ENCODE measurements around the gene ADGRG6.
"Not testable (repeated sequence)": the region's sequence is repeated elsewhere in the genome, so short reads cannot be mapped to it uniquely, and the experiment has no call there.

The ADGRG6 gene

GRCh38 chr6:142446168-142446567, 144.4 kb downstream of the ADGRG6 start:
- DNase-seq (ENCODE audit: low spot score) = no peak

GRCh38 chr6:142446576-142446975, 144.8 kb downstream of the ADGRG6 start:
- no peak for DNase-seq (ENCODE audit: low spot score)

DNA sequence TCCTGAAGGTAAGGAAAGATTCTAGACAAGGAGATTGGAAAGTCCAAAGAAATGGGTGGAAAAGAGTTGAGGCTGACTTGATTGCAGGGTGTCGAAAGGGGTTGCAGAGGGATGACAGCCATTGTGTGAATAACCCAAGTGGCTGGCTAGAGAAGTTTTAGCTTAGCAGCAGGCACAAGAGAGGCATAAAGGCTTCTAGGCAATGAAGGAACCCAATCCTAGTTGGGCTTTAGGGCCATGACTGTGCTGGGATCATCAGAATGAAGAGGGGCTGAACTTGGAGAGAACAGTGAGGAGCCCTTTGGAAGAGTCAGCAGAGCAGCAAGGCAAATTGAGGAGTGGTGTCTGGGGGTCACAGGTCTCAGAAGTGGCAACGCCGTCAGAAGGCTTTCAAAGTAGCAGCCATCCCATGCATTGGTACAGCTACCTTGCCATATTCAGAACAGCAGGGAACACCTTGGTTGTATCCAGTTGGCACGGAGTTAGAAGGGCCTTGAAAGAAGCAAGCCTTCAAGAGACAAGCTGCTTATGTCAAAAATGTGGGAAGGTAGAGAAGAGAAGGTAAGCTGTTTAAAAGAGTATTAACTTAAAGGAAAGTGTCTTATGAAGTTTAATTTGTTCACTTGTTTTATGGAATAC, 146.4 kb downstream of the ADGRG6 start:
- DNase-seq (ENCODE audit: low spot score) = no peak

DNA sequence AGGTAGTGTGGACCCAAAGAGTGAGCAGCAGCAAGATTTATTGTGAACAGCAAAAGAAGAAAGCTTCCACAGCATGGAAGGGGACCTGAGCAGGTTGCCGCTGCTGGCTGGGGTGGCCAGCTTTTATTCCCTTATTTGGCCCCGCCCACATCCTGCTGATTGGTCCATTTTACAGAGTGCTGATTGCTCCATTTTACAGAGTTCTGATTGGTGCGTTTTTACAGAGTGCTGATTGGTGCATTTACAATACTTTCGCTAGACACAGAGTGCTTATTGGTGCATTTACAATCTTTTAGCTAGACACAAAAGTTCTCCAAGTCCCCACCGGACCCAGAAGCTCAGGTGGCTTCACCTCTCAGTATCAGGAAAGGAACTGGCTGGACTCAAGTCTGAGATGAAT, 149.0 kb downstream of the ADGRG6 start:
- not testable (repeated sequence) for DNase-seq (ENCODE audit: low spot score)

- no peak for DNase-seq (ENCODE audit: low spot score)
These were observed 151.2 kb downstream of the ADGRG6 start for GRCh38 chr6:142452993-142453392.

DNA sequence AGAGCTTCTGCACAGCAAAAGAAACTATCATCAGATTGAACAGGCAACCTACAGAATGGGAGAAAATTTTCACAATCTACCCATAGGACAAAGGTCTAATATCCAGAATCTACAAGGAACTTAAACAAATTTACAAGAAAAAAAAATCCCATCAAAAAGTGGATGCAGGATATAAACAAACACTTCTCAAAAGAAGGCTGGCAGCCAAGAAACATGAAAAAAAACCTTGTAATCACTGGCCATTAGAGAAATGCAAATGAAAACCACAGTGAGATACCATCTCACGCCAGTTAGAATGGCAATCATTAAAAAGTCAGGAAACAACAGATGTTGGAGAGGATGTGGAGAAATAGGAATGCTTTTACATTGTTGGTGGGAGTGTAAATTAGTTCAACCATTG, 152.4 kb downstream of the ADGRG6 start:
- DNase-seq (ENCODE audit: low spot score) = not testable (repeated sequence)

- DNase-seq (ENCODE audit: low spot score) = not testable (repeated sequence)
These were observed 153.0 kb downstream of the ADGRG6 start for GRCh38 chr6:142454848-142455247.

- peak; percentile 7 for DNase-seq (ENCODE audit: low spot score)
These were observed 154.3 kb downstream of the ADGRG6 start for GRCh38 chr6:142455957-142456589.

DNA sequence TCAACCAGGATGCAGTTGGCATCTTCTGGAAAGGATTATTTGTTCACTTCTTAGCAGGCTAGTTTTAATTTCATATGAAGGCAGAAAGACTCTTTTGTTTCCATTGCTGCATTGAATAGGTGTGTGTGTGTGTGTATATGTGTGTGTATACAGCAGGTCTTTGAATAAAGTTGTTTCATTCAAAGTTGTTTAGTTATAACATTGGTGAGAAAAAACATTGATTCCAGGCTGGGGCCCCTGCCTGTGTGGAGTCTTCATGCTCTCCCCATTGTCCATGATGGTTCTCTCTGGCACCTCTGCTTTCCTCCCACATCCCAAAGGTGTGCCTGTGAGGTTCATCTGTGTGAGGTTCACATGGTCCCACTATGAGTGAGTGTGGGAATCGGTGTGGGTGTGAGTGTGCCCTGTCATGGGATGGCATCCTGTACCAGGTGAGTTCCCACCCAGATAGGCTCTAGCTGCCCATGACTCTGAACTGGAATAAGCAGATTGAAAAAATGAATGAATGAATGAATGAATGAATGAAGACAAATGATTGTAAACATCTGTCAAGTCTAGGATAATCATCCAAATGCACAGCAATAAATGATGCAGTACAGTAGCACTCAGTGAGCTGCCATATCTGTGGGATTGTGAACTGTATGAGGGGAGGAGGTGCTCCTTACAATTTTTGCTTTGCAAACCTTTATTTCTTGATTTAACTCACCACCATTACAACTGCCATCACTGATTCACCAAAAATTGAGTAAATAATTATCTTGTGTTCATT, 156.0 kb downstream of the ADGRG6 start:
- DNase-seq (ENCODE audit: low spot score) = no peak

- no peak for DNase-seq (ENCODE audit: low spot score)
These were observed 157.0 kb downstream of the ADGRG6 start for GRCh38 chr6:142458836-142459235.

GRCh38 chr6:142459271-142459670, 157.5 kb downstream of the ADGRG6 start:
- no peak for DNase-seq (ENCODE audit: low spot score)

- no peak for DNase-seq (ENCODE audit: low spot score)
These were observed 160.5 kb downstream of the ADGRG6 start for GRCh38 chr6:142462260-142462659.

DNA sequence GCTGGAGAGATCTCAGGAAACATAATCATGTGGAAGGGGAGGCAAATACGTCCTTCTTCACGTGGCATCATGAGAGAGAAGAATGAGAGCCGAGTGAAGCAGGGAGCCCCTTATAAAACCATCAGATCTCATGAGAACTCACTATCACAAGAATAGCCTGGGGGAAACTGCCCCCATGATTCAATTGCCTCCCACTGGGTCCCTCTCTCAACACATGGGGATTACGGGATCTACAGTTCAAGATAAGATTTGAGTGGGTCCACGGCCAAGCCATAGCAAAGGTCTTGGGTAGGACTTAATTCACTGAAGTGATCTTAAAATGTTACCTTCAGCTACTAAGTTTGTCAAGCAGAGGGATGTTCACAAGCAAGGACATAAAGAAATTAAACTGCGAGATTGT, 162.2 kb downstream of the ADGRG6 start:
- no peak for DNase-seq (ENCODE audit: low spot score)

- DNase-seq (ENCODE audit: low spot score) = no peak
These were observed 167.4 kb downstream of the ADGRG6 start for GRCh38 chr6:142469220-142469619.

DNA sequence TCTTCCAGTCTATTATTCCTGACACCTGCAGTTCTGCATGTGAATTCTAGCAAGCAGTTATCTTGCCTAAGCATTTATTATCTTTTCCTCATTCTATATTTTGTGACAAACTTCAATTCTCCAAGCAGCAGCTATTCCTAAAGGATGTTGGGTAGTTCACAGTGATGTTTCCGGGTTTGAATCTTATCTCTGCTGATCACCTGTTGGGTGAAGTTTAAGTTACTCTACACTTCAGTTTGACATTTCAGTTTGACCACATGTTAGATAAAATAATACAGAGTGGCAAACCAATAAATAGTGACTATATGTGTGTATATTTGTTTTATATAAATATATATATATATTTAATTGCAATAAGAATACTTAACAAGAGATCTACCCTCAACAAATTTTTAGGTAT, 168.6 kb downstream of the ADGRG6 start:
- no peak for DNase-seq (ENCODE audit: low spot score)

- DNase-seq (ENCODE audit: low spot score) = peak; percentile 62
These were observed 172.9 kb downstream of the ADGRG6 start for GRCh38 chr6:142474531-142475289.

DNA sequence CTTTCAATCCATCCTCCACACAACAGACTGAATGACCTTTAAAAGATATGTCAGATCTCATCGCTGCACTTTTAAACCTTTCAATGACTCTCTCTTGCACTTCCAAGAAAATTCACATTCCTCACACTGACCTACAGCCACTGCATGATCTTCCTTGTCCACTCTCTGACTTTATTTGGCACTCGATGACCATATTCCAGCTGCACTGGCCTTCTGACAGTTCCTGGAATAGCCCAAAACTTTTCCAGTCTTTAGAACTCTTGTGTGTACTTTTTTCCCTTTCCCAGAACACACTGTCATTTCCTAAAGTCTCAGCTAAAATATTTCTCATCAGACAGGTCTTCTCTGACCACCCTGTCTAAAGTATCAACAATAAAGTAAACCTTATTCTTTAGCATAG, 174.6 kb downstream of the ADGRG6 start:
- no peak for DNase-seq (ENCODE audit: low spot score)

- no peak for DNase-seq (ENCODE audit: low spot score)
These were observed 176.3 kb downstream of the ADGRG6 start for GRCh38 chr6:142478117-142478516.

DNA sequence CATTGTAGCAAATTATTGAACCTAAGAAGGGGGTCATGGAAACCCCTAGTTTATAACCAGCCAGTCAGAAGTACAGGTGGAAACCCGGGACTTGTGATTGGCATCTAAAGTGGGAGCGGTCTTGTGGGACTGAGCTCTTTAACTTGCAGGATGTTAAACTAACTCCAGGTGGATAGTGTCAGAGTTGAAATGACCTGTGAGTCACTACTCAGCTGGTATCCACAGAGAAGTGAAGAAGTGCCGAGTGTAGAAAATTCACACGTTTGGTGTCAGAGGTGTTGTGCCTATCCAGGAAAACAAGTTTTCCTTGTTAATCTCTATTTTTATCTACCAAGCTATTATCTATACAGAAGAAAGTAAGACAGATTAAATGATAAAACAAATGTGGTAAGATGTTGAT, 179.7 kb downstream of the ADGRG6 start:
- DNase-seq (ENCODE audit: low spot score) = no peak

DNA sequence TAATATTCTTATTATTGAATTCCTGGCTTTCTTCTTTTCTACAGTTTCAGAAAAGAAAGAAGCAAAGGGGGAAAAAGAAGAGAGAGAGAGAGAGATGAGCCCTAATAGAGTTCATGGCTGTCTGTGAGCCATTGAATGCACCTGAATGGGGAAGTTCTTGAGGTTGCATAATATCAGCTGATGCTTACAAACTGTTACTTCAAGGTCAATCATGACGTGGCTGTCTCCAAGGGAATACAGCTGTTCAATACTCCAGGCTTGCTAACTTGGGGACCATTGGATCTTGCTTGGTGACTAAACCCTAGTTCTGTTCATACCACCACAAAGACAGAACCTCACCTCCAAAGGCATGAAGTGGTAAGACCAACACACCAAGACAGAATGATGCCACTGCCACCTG, 180.4 kb downstream of the ADGRG6 start:
- no peak for DNase-seq (ENCODE audit: low spot score)

GRCh38 chr6:142482974-142483373, 181.2 kb downstream of the ADGRG6 start:
- no peak for DNase-seq (ENCODE audit: low spot score)

- DNase-seq (ENCODE audit: low spot score) = no peak
These were observed 183.4 kb downstream of the ADGRG6 start for GRCh38 chr6:142485256-142485655.
